ENCODE data around the gene FIBCD1.
"Not testable (repeated sequence)": the region's sequence is repeated elsewhere in the genome, so short reads cannot be mapped to it uniquely, and the experiment has no call there.

The FIBCD1 gene

DNA sequence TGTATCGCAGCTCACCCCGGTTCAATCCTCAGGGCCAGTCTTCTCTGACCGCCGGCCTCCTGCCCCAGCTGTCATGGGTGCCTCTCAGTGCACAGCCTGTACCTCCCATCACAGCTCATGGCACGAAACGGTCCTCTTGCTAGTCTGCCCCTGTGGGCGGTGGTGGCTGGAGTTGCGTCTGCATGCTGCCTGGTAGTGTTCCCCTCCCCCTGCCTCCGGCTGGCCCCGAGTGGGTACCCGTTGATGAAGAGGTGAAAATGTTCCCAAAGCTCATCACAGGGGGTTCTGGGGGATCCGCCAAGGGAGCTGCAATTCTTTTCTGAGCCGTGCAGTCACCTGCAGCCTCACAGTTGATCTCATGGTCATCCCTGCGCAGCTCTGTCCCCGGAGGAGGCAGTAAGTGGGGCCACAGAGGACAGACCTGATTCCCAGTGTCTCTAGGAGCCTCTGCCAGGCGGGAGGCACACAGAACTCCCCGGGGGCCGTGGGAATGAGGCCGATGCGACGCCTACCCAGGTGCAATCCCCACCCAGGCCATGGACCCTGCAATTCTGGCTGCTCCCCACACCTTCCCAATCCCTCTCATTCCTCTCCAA is 34.7 kb upstream of the FIBCD1 start:
- DNase-seq (ENCODE audit: low spot score) = no peak

DNA sequence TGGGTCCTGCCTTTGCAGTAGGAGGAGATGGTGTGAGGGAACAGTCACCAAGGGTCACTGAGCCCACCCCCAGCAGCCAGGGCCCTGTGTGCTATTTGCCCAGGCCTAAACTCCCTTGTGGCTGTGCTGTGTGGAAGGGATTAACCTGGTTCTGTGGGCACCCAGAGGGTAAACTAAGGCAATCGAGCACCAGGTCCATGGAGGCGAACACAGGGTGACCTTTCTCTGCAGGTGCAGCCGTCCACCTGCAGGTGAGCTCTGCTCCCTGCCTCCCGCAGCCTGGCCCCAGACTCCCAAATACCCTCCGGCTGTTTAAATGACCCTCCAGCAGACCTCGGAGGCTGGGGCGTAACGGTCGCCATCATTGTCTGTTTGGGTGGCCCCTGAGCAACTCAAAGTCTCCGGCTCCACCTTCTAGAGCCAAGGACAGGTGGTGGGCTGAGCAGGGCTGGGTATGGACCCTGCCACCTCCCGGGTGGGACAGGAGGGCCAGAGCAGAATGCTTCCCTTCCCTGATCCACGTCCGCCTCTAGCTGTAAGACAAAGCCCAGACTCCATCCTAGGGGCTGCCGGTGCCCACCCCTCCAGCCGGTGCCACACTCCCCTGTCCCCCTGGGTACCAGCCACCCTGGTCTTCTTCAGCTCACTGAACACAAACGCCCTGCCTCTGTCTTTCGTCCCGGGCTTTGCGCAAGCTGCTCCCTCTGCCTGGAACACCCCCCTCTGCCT is 34.1 kb upstream of the FIBCD1 start:
- DNase-seq (ENCODE audit: low spot score) = no peak

DNA sequence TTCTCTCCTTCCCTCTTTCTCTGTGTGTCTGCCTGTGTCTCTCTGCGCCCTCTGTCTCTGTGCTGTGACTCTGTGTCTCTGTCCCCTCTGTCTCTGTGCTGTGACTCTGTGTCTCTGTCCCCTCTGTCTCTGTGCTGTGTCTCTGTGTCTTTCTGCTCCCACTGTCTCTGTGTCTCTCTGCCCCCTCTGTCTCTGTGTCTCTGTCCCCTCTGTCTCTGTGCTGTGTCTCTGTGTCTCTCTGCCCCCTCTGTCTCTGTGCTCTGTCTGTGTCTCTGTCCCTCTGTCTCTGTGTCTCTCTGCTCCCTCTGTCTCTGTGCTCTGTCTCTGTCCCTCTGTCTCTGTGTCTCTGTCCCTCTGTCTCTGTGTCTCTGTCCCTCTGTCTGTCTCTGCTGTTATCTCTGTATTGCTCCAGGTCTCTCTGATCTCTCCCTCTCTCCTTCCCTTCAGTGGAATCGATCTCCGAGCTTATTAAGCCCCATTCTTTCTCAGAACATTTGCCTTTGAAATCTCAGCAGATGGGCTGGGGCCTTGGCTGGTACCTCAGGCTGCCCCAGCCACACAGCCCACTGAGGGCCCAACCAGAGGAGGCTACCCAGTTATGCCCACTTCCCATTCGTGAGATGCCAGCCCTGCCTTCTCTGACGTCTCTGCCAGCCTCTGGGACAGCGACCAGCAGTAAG is 33.4 kb upstream of the FIBCD1 start:
- no peak for DNase-seq (ENCODE audit: low spot score)

DNA sequence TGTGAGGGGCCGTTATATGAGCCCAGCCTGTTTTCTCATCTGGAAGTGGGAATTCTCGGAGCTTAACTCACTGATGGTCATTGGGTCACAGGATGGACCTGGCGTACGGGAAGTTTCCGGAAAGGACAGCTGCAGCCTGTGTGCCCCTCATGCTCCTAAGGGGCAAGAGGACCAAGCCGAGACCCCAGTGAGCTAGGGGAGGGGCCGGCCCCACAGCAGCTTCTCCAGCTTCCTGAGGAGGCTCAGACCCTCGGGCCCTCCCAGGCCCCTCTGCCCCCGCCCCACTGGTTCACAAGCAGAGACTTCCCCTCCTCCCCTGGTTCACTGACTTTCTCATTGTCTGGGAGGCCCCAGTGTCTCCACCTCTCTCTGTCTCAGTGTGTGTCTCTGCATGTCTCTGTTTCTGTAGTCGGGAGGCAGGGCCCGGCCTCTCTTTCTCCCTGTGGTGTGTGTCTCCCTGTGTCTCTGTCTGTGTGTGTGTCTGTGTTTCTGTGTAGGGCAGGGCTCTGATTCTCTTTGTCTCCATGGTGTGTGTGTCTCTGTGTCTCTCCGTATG is 32.3 kb upstream of the FIBCD1 start:
- DNase-seq (ENCODE audit: low spot score) = no peak

DNA sequence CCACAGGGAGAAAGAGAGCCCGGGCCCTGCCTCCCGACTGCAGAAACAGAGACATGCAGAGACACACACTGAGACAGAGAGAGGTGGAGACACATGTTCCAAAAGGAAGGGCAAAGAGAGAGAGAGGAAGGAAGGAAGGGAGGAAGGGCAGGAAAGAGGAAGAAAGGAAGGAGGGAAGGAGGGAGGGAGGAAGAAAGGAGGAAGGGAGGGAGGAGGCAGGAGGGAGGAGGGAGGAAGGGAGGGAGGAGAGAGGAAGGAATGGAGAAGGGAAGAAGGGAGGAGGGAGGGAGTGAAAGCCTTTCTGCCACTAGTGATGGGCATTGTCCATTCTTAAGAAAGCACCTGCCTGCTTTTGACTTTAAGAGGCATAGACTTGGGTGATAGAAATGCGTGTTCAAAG is 31.8 kb upstream of the FIBCD1 start:
- no peak for DNase-seq (ENCODE audit: low spot score)

DNA sequence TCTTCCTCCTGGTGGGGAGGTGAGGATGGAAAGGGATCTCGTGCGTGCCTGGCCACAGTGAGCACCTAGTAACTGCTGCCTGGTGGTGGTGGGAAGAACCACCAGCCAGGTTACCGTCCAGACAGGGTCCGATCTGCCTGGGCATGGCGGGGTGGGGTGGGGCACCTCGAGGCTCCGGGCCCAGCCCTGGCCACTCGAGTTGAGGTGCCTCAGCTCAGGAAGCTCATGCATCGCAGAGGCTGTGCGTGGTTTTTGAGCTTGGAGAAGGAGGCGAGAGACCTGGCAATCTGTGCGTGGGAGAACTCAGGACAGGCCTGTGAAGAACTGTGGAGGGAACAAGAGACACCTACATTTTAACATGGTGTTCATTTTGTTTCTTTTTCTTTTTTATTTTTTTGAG is 31.0 kb upstream of the FIBCD1 start:
- DNase-seq (ENCODE audit: low spot score) = no peak

DNA sequence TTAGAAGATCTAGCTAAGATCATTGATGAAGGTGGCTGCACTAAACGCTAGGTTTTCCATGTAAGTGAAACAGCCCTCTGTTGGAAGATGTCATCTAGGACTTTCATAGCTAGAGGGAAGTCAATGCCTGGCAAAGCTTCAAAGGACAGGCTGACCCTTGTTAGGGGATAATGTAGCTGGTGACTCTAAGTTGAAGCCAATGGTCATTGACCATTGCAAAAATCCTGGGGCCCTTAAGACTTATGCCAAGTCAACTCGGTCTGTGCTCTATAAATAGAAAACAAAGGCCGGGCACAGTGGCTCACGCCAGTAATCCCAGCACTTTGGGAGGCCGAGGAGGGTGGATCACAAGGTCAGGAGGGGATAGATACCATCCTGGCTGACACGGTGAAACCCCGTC is 26.6 kb upstream of the FIBCD1 start:
- no peak for DNase-seq (ENCODE audit: low spot score)

DNA sequence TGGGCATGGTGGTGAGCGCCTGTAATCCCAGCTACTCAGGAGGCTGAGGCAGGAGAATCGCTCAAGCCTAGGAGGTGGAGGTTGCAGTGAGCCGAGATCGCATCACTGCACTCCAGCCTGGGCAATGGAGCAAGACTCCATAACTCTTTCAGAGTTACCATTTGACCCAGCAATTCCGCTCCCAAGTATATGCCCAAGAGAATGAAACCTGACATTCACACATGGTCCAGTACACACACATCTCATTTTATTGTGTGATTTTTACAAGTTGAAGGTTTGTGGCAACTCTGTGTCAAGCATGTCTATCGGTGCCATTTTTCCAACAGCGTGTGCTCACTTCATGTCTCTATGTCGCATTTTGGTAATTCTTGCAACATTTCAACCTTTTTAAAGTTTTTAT is 24.9 kb upstream of the FIBCD1 start:
- DNase-seq (ENCODE audit: low spot score) = no peak

DNA sequence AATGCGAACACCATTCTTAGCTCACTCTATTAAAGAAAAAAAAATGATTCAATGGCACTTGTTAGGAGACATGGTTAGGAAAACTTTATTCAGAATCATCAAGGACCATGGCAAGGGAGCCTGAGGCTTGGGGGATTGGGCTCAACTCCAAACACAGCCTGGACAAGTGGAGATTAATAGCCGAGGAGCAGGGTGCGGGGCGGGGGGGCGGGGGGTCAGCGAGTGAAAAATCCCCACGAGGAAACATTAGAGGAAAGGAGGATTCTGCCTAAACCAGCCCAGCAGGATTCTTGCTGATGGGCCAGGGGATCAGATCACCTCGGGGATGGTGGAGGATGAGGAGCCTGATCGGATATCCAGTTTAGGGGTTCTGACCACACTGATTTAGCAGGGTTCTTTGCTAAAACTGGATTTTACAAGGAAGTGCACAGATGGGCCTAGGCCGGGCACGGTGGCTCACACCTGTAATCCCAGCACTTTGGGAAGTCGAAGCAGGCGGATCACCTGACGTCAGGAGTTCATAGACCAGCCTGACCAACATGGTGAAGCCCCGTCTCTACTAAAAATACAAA is 24.4 kb upstream of the FIBCD1 start:
- DNase-seq (ENCODE audit: low spot score) = no peak

DNA sequence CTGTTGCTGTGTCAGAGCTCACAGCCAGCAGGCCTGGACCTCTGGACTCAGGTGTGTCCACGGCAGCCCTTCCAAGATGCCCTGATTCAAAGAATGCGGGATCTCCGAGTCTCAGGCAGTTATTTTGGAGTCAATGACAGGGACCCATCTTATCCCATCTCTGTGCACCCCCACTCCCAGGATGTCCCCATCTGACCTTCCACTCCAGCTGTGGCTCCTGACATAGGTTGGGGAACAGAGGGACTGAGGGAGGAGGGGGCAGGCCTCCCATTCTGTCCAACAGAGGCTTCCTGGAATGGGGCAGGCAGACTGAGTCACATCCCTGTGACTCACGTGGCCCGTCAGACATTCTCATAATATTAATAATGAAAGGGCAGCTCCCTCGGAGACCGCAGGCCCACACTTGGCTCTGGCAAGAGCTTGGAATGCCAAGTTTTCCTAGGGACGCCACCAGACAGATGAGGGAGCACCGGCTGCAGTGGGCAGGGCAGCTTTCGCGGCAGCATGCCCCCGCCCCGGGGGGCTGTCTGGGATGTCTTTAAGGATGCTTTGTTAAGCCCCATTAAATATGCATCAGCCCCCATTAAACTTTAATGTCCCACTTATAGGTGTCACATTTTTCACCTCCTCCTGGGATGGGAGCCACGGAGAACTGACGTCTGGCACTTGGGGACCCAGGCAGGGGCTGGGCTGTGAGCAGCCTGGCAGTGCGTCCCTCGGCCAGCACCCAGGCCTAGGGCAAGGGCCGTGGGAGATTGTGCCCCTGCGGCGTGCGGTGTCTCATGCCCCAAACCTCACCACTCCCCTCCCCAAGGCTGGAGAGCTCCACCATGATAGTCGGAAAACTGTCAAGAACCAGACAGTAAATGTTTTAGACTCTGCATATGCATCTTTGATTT is 23.6 kb upstream of the FIBCD1 start:
- DNase-seq (ENCODE audit: low spot score) = peak; percentile 97

DNA sequence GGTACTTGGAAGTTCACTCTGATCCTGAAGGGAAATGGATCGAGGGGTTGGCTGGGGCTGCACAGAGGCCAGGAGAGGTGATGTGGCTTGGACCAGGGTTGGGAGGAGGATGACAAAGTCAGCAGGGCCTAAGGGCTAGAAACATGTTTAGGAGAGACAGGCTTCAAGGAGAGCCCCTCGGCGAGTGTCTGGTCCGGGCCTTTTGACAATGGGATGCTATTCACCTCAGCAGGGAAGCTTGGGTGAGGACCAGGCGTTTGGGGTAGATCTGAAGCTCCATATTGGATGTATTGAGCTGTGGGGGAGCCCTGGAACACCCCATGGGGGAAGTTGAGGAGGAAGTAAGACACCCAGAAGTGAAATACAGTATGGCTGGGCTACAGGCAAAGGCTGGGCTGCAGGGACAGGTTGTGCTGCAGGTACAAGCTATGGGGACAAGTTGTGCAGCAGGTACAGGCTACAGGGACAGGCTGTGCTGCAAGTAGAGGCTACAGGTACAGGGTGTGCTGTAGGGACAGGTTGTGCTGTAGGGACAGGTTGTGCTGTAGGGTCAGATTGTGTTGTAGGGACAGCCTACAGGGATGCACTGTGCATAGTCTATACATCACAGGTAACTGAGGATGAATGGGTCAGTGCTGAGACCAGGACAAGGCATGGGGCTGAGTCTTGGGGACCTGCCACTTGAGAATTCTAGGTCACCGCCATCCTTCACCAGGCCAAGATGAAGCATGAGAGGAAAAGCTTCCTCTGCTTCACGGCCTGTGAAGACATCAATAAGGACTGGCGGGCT is 22.7 kb upstream of the FIBCD1 start:
- no peak for DNase-seq (ENCODE audit: low spot score)

DNA sequence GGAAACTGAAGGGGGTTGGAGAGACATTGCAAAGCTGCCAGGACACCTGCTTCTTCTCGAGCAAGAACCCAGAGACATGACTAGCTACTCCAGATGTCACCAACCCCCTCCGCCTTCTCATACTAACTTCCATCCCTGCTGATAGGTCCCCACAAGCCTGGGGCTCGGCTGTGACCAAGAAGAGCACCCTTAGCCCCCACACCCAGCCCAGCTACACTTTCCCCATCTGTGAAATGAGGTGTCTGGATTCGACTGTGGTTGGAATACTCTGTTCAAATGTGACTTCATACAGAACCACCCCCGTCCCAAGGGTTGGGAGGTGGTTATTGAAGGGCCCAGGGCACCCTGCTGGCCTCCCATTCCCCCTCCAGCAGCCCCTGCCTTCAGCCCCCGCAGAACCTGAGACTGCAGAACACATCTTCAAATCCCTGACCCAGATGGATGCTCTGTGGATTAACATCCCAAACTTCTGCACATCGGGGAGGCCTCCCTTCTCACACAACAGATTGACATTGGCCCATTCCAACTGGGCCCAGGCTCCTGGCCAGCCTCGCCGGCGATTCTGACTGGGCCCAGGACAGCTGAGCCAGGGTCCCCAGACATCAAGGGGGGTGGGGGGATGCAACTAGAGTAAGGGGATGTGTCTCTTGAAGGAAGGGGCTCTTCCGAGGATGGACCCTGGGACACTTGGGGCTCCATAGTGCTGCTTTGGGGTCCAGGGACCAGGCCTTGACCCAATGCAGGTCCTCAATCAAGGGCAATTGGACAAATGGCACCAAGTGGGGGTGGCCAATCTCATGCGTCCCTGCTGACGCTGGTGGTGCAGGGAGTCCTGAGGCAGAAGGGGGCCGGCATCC is 21.7 kb upstream of the FIBCD1 start:
- DNase-seq (ENCODE audit: low spot score) = no peak

DNA sequence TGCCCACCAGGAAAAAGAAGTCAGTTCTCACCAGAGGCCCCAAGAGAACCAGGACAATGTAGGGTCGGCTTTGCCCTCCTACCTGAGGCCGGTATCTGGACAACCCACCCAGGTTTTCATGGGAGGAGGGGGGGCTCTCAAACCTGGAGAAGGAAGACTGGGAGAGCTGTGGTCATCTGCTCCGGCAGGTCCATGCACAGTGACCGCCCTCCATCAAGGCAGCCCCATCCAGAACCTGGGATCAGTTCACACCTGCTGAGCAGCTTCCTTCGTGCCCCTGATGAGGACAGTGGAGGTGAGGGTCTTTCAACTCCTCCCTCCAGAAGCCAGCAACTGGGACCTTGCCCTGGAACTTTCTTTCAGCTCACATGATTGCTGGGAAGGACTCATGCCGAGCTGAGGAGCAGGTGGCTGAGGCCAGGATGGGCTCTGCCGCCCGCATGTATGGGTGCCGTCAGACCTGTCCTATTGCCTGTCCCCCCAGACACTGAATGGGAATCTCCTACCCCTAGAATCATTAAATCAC is 20.8 kb upstream of the FIBCD1 start:
- no peak for DNase-seq (ENCODE audit: low spot score)

DNA sequence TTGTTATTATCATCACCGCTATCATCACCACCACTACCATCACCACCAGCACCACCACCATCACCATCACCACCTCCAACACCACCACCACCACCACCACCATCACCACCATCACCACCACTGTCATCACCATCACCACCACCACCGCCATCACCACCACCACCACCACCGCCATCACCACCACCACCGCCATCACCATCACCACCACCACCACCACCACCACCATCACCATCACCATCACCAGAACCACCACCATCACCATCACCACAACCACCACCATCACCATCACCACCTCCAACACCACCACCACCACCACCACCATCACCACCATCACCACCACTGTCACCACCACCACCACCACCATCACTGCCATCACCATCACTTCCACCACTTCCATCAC is 19.5 kb upstream of the FIBCD1 start:
- not testable (repeated sequence) for DNase-seq (ENCODE audit: low spot score)

DNA sequence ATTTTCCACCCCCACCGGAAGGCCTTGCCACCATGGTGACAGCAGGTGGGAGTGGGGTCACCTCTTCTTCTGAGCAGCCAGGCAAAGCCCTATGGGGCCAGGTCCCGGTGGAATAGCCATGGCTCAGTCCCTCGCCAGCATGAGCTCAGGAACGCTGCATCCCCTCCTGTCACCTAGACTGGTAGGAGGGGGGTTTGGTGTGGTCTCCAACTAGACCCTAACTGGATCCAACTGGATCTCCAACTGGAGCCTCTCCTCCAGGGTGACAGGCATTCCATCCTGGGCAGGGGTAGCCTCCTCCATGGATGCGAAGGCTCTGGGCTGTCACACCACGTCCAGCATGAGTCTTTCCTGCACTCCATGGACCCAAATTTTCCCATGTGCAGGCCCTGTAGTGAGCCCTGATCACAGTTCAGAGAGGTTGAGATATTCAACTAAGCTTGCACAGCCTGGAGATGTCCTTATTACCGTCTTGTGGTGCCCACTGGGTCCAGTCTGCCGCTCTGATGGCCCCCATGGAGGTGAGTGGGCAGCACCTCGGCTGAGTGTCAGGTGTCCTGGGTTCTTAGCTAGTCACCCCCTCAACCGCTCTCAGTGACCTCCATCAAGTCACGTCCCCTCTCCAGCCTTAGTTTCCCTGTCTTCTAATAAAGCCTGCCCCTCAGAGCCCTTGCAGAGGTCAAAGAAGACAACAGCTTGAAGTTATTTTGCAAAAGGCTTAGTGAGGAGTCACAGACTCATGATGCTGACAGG is 18.6 kb upstream of the FIBCD1 start:
- DNase-seq (ENCODE audit: low spot score) = no peak

DNA sequence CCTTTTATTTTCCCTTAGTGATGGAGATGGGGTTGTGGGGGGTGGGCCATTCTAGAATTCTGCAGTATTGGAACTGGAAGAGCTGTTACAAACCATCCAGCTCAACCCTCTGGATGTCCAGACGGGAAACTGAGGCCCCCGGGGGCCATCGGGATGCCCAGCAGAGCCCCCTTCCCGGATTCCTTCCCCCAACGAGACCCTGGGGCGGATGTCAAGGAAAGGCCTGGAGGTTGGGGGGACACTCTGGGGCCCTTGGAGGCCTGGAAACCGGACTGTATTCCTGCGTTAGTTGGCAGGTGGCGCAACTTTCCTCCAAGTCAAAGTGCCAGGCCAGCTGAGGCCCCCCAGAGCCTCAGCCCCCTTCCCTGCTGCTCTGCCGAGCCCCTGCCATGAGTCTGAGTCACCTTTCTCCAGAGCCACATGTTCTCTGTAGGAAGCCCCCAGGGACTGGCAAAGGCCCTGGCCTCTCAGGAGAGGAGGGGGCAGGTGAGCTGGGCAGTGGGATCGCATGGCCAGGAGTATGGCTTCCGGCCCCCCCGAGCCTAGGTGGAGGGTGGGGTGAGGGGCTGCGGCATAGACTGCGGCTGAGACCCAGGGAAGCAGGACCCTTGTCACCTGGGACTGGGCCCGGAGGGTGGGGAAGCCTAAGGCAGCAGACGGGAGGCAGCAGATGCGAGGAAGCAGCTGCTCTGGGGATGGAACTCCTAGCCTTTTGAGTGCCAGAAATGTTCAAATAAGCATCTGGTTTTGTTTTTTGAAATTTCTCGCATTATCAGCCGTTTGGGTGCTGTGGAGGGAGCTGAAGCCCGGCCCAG is 17.8 kb upstream of the FIBCD1 start:
- peak; percentile 52 for DNase-seq (ENCODE audit: low spot score)

DNA sequence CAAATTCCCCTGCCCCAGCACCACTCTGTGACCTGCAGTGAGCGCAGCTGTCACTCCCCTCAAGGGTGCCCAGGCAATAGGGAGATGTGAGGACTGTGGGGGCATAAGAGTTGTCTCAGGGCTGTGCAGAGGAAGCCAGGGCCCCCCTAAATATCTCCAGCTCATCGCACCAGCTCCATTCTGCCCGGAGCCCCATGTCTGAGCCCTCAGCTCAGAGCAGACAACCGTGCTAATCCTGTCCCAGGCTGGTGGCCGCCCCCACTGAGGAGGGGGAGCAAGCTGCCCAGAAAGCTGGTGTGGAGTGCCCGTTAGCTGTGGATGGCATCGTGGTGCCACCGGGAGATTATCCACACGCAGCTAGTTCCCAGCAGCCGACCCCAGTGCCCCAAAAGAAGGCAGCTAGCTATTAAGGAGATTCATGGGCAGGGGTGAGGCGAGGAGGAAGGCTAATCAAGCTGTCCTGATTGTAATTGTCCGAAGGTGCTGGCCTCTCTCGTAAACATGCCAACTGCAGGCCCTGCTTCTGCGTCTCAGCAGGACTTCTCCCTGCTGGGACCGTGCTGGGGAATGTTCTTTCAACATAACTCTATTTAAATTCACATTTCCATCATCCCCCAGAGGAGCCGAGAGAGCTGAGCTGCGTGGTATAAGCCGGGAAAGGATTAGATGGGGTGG is 17.0 kb upstream of the FIBCD1 start:
- no peak for DNase-seq (ENCODE audit: low spot score)

DNA sequence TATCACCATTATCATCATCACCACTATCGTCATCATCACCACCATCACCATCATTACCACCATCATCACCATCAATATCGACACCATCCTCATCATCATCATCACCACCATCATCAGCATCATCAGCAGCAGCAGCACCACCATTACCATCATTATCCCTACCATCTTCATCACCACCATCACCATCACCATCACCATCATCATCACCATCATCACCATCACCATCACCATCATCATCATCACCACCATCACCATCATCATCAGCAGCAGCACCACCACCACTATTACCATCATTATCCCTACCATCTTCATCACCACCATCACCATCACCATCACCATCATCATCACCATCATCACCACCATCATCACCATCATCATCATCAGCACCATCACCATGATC is 15.9 kb upstream of the FIBCD1 start:
- not testable (repeated sequence) for DNase-seq (ENCODE audit: low spot score)

Measured in GM03348 (cell line).